H9 (cell line): Measurements from ENCODE around the gene BCAS1. TPM values are rescaled to one million over a fixed set of nuclear protein-coding genes. Genes with fewer than 3 reads are reported as not detected.
A peak's percentile ranks its signal among the peaks of the same experiment; 100 is the strongest.

Experiments
- DNase-seq: peaks from one replicate; pipeline ENCODE4 v3.0.0-alpha.2; 2017
- H2AFZ ChIP-seq: one replicate; pipeline ENCODE4 v1.6.1; 2013; ENCODE audit warnings: mild to moderate bottlenecking, low read length, control low read depth, moderate library complexity
- H2AK5ac ChIP-seq: 2 replicates; pipeline ENCODE4 v1.6.1; 2013; ENCODE audit warnings: low read length, control low read depth, mixed read lengths; ENCODE audit not compliant: insufficient read length
- H2BK120ac ChIP-seq: one replicate; pipeline ENCODE4 v1.6.1; 2013; ENCODE audit warnings: low read depth, mild to moderate bottlenecking, low read length, control low read depth, inconsistent platforms; ENCODE audit not compliant: poor library complexity, severe bottlenecking
- H2BK12ac ChIP-seq: 2 replicates; pipeline ENCODE4 v1.6.1; 2013; ENCODE audit warnings: low read length, control low read depth, mixed read lengths, low read depth; ENCODE audit not compliant: insufficient read length
- H2BK15ac ChIP-seq: 2 replicates; pipeline ENCODE4 v1.6.1; 2013; ENCODE audit warnings: low read depth, low read length, control low read depth
- H2BK20ac ChIP-seq: one replicate; pipeline ENCODE4 v1.6.1; 2013; ENCODE audit warnings: low read depth, mild to moderate bottlenecking, low read length, control low read depth, inconsistent platforms; ENCODE audit not compliant: poor library complexity, severe bottlenecking
- H2BK5ac ChIP-seq: 2 replicates; pipeline ENCODE4 v1.6.1; 2013; ENCODE audit warnings: low read length, control low read depth, mixed read lengths; ENCODE audit not compliant: insufficient read length
- H3K14ac ChIP-seq: 2 replicates; pipeline ENCODE4 v1.6.1; 2013; ENCODE audit warnings: low read length, control low read depth; ENCODE audit not compliant: insufficient read depth
- H3K18ac ChIP-seq: 2 replicates; pipeline ENCODE4 v1.6.1; 2013; ENCODE audit warnings: low read depth, mild to moderate bottlenecking, mixed read lengths, low read length, control low read depth; ENCODE audit not compliant: insufficient read length
- H3K23ac ChIP-seq: 2 replicates; pipeline ENCODE4 v1.6.1; 2013; ENCODE audit warnings: low read length, control low read depth, mixed read lengths, low read depth; ENCODE audit not compliant: insufficient read length
- H3K23me2 ChIP-seq: 2 replicates; pipeline ENCODE4 v1.6.1; 2013; ENCODE audit warnings: low read depth, mild to moderate bottlenecking, mixed read lengths, low read length, control low read depth; ENCODE audit not compliant: insufficient read length, poor library complexity, severe bottlenecking
- H3K27ac ChIP-seq: 2 replicates; pipeline ENCODE4 v1.5.1; 2013; ENCODE audit warnings: low read length, control low read depth, mixed read lengths, low read depth; ENCODE audit not compliant: insufficient read length
- H3K27me3 ChIP-seq: 2 replicates; pipeline ENCODE4 v1.6.1; 2013; ENCODE audit warnings: low read length, control low read depth, inconsistent platforms; ENCODE audit not compliant: insufficient read depth
- H3K4ac ChIP-seq: 2 replicates; pipeline ENCODE4 v1.6.1; 2013; ENCODE audit warnings: low read depth, mild to moderate bottlenecking, control low read depth, inconsistent platforms, low read length, moderate library complexity
- H3K4me1 ChIP-seq: 2 replicates; pipeline ENCODE4 v1.6.1; 2013; ENCODE audit warnings: low read length, control low read depth, inconsistent platforms; ENCODE audit not compliant: insufficient read depth
- H3K4me2 ChIP-seq: 2 replicates; pipeline ENCODE4 v1.6.1; 2013; ENCODE audit warnings: low read length, control low read depth, mixed read lengths; ENCODE audit not compliant: insufficient read length, insufficient read depth
- H3K56ac ChIP-seq: 2 replicates; pipeline ENCODE4 v1.6.1; 2013; ENCODE audit warnings: low read depth, mild to moderate bottlenecking, mixed read lengths, low read length, control low read depth; ENCODE audit not compliant: insufficient read length
- H3K79me1 ChIP-seq: 2 replicates; pipeline ENCODE4 v1.6.1; 2013; ENCODE audit warnings: low read depth, mild to moderate bottlenecking, moderate library complexity, low read length, control low read depth, inconsistent platforms; ENCODE audit not compliant: insufficient read depth, poor library complexity, severe bottlenecking
- H3K79me2 ChIP-seq: 2 replicates; pipeline ENCODE4 v1.6.1; 2013; ENCODE audit warnings: low read length, control low read depth, inconsistent platforms; ENCODE audit not compliant: insufficient read depth
- H3K9ac ChIP-seq: 2 replicates; pipeline ENCODE4 v1.6.1; 2013; ENCODE audit warnings: low read length, control low read depth, mixed read lengths; ENCODE audit not compliant: insufficient read length; ENCODE audit errors: extremely low read depth
- H3K9me3 ChIP-seq: one replicate; pipeline ENCODE4 v1.6.1; 2013; ENCODE audit warnings: low read depth, low read length, inconsistent platforms; ENCODE audit not compliant: control insufficient read depth
- H3T11ph ChIP-seq: one replicate; pipeline ENCODE4 v1.6.1; 2013; ENCODE audit warnings: mild to moderate bottlenecking, low read length, control low read depth, inconsistent platforms
- H4K20me1 ChIP-seq: one replicate; pipeline ENCODE4 v1.6.1; 2013; ENCODE audit not compliant: control insufficient read depth, insufficient read length, insufficient read depth
- H4K5ac ChIP-seq: 2 replicates; pipeline ENCODE4 v1.6.1; 2013; ENCODE audit warnings: low read depth, mild to moderate bottlenecking, mixed read lengths, low read length, control low read depth; ENCODE audit not compliant: insufficient read length
- H4K8ac ChIP-seq: replicated peaks from 2 replicates; pipeline ENCODE4 v1.6.1; 2013; ENCODE audit warnings: low read length, control low read depth, mixed read lengths, low read depth; ENCODE audit not compliant: insufficient read length
- H4K91ac ChIP-seq: 2 replicates; pipeline ENCODE4 v1.6.1; 2013; ENCODE audit warnings: low read depth, mild to moderate bottlenecking, moderate library complexity, mixed read lengths, low read length, control low read depth; ENCODE audit not compliant: insufficient read length
- H3K27ac Mint-ChIP-seq, 3 experiments: 2 replicates in 2 of 3; 3 replicates in 1 of 3; pipeline ENCODE4 v1.8.0; 2020 to 2021; ENCODE audit warnings: mixed read lengths in 3 of 3, mild to moderate bottlenecking in 1 of 3, moderate library complexity in 1 of 3
- H3K27me3 Mint-ChIP-seq: 2 replicates; pipeline ENCODE4 v1.8.0; 2021; ENCODE audit warnings: low read depth, mild to moderate bottlenecking, moderate library complexity, mixed read lengths
- H3K36me3 Mint-ChIP-seq, 3 experiments: 2 replicates in 2 of 3; 3 replicates in 1 of 3; pipeline ENCODE4 v1.8.0; 2020 to 2021; ENCODE audit warnings: low read depth in 3 of 3, mixed read lengths in 3 of 3; ENCODE audit not compliant: insufficient read depth in 1 of 3
- H3K4me1 Mint-ChIP-seq, 2 experiments: 2 replicates each; pipeline ENCODE4 v1.8.0; 2020; ENCODE audit warnings: mixed read lengths in 2 of 2
- H3K4me3 Mint-ChIP-seq, 2 experiments: 2 replicates in 1 of 2; 3 replicates in 1 of 2; pipeline ENCODE4 v1.8.0; 2020 to 2021; ENCODE audit warnings: mild to moderate bottlenecking in 2 of 2, mixed read lengths in 2 of 2, moderate library complexity in 1 of 2
- H3K9me3 Mint-ChIP-seq, 2 experiments: 2 replicates in 1 of 2; 3 replicates in 1 of 2; pipeline ENCODE4 v1.8.0; 2020; ENCODE audit warnings: mild to moderate bottlenecking in 2 of 2, mixed read lengths in 2 of 2, moderate library complexity in 1 of 2
- WGBS: extraction: QIAGEN DNeasy Blood & Tissue Kit; methylation state at CpG from one replicate; pipeline ENCODE4 v1.1.7; 2013; ENCODE audit warnings: missing lambda C conversion rate, low lambda C conversion rate, mixed read lengths; ENCODE audit not compliant: insufficient read length; ENCODE audit errors: extremely low coverage; 5-methylcytosine and 5-hydroxymethylcytosine counted together
- total RNA-seq: library from RNA; stranded (reverse); gene quantifications from 2 replicates; pipeline ENCODE4 v1.2.1, GENCODE V29; 2021
- TF ChIP-seq, protein P1 (sequence below): fragments of 200-600 bp; sonication (generic); conservative IDR thresholded peaks from 3 replicates; pipeline ENCODE4 v1.8.0; 2021; ENCODE audit warnings: antibody characterized with exemption, mild to moderate bottlenecking

Gene BCAS1
- total RNA-seq, 1 experiment from 2014 or later, result 0.15 TPM

DNA sequence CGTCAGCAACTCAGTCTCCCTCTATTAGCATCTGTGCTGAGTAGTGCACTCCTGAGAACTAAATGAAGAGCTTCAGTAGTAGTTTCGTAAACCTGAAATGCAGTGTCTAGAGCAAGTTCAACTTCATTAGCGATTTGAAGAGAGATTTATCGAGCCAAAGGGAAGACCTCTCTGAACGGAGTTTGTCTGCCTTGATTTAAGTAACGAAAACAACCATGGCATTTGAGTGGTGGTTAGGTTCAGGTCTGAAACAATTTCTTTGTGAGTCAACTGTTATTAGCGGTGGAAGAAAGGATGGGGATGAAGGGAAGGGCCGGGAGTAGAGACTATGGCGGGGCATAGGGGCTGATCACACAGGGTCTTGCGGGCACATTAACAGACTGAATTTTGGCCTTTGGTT, 150.5 kb downstream of the BCAS1 start:
- Histone ChIP-seq H3K4me2 (no peak overlapping the region), H4K8ac (no peak overlapping the region), H2BK12ac (no peak overlapping the region), H3K56ac (no peak overlapping the region), H3K79me2 (no peaks in the 10 kb centered on the region), H3K14ac (no peak overlapping the region), H3K79me1 (no peaks in the 10 kb centered on the region), H3T11ph (no peak overlapping the region), H3K18ac (no peak overlapping the region), H2AFZ (peak overlapping the region; percentile 42), H3K9me3 (no peaks in the 10 kb centered on the region), H3K23ac (no peak overlapping the region), H2BK20ac (no peak overlapping the region), H4K5ac (no peak overlapping the region), H2AK5ac (no peak overlapping the region), H2BK5ac (no peak overlapping the region), H4K20me1 (no peaks in the 10 kb centered on the region), H3K27me3 (no peaks in the 10 kb centered on the region), H2BK15ac (no peak overlapping the region), H4K91ac (no peak overlapping the region), H2BK120ac (no peak overlapping the region), H3K23me2 (no peaks in the 10 kb centered on the region), H3K4ac (no peak overlapping the region), H3K9ac (no peak overlapping the region), H3K4me1 (peaks cover 11% of the 10 kb centered on the region; the same call in 1 of the 2 replicates), H3K27ac (no peak overlapping the region)
- no peaks in the 10 kb centered on the region for H3K27me3 Mint-ChIP-seq
- H3K27ac Mint-ChIP-seq, result peak overlapping the region in 2 of 3 experiments; percentile 50 to 88; a peak in 3 of 7 replicates
- WGBS, result no CpG with 5 or more reads among the region's 10 CpGs
- no peak overlapping the region for H3K4me3 Mint-ChIP-seq
- H3K36me3 Mint-ChIP-seq, result no peaks in the 10 kb centered on the region; a peak in 1 of 7 replicates
- peaks cover 0 to 3% of the 10 kb centered on the region in 2 experiments; a peak in 2 of 5 replicates for H3K9me3 Mint-ChIP-seq
- no peak for DNase-seq
- TF ChIP-seq, protein P1, sequence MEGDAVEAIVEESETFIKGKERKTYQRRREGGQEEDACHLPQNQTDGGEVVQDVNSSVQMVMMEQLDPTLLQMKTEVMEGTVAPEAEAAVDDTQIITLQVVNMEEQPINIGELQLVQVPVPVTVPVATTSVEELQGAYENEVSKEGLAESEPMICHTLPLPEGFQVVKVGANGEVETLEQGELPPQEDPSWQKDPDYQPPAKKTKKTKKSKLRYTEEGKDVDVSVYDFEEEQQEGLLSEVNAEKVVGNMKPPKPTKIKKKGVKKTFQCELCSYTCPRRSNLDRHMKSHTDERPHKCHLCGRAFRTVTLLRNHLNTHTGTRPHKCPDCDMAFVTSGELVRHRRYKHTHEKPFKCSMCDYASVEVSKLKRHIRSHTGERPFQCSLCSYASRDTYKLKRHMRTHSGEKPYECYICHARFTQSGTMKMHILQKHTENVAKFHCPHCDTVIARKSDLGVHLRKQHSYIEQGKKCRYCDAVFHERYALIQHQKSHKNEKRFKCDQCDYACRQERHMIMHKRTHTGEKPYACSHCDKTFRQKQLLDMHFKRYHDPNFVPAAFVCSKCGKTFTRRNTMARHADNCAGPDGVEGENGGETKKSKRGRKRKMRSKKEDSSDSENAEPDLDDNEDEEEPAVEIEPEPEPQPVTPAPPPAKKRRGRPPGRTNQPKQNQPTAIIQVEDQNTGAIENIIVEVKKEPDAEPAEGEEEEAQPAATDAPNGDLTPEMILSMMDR, result no peak
- H3K4me1 Mint-ChIP-seq, result peaks cover 56 to 65% of the 10 kb centered on the region in 2 experiments
